ENCODE data around the gene PDGFD.

Gene PDGFD

DNA sequence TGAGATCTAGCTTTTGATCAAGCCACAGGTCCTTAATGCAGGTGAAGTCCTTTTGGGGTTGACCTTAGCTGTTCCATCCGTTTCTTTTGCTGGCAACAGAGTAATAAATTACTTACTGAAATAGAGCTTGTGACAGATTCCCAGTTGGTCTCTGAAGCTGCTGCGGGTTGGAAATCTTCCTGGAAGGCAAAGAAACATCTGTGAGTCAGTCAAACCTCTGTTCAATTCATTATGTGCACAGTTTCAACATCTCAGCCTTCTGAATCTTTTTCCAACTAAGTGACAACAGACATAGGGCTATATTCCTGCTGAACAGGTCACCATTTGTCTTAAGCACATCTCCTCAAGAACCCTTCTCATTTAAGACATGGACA lies 216.4 kb downstream of the PDGFD start:
- no peak for DNase-seq

DNA sequence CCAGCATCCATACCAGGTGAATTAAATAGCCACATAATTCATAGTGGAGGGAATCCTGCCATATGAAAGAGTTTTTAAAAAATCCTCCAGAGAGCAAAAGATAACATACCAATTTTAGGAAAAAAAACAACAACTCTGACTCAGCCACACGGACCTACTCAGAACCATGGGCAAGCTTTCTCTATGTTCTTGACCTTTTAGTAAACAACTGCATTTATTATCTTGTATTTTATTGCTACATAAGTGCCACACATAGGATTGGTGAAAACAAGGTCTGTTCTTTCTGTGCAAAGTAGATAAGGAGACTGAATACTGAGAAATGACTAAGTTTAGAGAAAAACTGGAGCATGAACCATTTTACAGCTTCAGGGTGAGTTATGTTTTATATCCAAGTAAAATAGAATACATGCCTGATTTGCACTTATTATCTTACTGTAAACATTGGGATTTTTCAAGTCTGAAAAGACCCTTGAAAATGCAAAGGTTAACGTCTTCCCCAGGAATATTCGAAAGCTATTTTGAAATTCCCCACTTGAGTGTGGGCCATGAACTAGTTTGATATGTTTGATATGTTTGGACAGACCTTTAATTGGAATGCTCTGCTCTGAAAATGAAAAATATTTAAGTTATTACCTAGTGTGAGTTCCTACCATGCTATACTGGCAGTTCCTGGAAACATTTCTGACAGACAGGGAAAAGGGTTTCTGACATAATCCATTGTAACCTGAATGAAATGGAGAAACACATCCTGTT lies 217.0 kb downstream of the PDGFD start:
- DNase-seq, result no peak

DNA sequence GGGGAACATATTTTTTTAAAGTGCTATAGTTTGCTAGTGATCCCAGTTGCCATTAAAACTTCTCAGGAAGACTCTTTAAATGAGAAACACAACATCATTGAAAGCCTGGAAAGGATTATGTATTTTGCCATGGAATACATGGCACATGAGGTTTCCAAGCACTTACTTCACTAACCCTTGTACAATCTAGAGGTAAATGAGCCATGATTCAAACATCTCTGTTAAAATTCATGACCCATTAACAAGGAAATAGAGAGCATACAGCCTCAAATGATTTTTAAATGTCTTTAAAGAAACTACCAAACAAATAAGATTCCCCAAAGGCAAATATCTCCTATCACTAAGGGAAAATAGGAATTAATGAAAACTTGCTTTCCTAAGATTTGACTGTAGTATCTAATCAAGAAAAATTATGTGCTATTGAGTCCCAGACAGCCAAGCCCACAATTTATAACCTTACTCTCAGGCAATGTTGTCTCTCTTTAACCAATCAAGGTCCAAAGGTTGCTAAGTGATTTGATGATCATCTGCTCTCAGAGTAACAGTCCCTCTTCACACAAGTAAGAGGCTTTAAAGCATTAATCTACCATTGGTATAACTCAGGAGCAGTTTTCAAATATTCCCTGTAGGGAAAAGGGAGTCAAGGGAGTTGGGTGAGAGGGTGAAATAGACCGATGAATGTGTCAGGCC lies 219.6 kb downstream of the PDGFD start:
- DNase-seq, result no peak

DNA sequence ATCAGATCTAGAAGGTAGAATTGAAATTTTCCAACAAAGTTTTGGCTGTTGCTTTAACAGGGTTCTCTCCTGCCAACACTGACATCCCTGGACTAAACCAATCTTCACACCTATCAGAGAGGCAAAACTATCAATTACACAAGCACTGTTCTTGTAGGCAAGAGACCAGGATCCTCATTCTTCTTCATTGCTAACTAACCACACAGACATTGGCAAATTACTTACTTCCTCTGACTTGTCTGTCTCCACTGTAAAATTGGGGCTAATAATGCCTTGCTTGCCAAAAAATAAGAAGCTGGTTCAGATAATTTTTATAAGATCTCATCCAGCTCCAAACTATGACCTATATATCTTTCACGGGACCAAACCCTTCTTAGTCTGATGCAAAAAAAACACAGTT lies 221.3 kb downstream of the PDGFD start:
- no peak for DNase-seq

DNA sequence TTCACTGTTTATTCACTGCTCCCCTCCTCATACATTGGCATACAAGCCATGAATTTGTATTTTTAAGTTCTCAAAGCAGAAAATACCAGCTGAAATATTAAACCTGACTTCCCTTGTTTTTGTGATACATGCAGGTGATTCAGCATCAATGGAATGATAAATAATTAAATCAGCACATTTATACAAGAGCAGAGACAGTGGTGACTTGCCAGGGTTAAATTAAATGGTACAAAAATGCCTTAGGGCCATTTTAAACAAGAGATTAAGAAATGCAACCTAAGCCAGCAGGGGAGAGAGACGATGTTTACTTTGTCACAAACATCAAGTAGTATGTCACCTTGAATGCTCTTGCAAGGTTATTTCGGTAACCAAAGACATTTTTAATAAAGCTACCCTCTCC lies 223.4 kb downstream of the PDGFD start:
- DNase-seq, result no peak

DNA sequence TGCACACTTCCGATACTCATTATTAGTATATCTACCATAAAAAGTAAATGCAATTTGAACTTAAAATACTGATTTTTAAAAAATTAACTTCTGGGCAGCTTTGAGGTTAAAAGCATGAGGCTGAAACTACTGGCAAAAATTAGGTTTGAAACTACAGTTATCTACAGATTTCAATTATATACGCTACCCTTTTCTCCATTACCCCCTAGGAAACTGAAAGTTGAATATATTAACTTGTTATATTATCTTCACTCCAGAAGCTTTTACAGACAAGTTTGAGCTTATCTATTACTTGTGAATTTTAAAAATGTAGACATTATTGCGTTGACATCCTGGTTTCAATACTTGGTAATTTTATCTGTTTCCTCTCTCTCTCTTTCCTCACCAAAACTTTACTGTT lies 224.3 kb downstream of the PDGFD start:
- no peak for DNase-seq

DNA sequence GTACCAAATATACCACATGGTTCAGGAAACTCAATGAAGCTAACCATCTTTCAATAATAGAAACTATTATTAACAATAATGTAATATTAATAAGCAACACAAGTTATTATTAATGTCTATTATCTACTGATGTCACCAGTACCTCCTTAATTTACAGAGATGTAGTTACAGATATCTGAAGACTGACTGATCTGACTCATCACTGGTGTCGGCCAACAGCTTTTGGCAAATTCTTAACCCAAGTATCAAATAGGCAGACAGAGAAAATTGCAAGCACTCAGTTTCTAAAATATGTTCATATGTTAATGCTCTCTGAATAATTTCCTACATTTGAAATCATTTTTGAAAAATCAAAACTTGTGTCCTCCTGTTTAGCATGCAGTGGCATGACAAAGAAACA lies 227.9 kb downstream of the PDGFD start:
- DNase-seq, result no peak

DNA sequence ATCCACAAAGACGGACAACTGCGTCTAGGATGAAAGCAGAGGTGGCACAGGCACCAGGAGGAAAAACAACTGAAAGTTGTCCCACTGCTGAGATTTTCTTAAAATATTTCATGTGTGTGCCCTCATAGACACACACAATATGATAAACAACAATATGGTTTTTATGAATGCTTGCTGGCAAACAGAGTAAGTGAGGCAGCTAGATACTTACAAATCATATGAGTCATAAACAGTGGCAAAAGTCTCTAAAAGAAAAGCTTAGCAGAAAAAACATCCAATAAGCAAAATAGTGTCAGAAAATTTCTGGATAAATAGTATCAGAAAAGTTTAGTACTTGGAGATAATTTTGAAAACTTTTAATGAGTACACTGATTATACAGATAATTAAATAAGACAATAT lies 228.7 kb downstream of the PDGFD start:
- no peak for DNase-seq

DNA sequence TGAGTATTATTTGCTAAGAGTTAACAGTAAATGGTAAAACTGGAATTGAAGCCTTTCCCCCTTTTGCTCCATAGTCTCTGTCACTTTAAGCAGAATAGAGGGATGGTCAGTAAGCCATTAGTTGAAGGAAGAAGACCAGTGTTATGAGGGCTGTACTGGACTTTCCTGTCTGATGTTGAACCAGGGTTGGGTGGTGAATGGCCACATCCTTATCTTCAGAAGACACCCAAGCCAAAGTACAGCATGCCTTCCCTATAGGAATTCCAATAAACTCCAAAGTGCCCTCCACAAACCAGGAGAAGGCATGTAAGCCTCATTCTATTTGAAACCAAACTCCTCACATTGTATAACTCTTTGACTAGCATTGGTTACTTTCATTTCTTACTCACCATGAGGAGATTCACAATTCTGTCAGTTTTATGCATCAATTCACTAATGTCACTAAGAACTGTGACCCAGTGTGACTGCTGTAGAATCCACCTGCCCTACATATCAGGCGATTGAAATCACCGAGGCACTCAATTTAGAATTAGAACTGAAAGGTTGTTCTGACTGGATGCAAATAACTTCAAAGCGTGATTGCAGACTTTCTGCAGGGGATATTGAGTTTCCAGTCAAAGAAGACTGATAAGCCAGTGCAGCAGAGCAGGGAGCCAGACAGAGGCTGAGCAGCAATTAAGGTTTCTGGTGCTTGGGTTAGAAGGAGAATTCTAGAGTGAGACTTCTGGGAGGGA lies 234.6 kb downstream of the PDGFD start:
- DNase-seq, result no peak

DNA sequence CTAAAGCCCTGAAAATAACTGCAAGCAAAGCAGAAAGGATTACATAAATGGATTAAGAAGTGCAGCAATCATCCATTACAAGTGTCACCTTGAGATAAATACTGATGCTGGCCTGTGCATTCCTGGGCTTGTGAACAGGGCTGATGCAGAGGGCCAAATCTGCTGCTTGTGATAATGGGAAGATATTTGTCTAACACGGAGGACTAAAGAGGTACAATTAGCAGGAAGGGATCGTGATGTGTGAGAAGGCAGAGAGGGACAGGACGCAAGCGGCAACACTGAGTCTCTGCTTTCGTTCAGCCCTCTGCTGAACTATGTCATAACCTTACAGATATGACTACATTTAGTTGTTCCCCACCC lies 235.2 kb downstream of the PDGFD start:
- no peak for DNase-seq

DNA sequence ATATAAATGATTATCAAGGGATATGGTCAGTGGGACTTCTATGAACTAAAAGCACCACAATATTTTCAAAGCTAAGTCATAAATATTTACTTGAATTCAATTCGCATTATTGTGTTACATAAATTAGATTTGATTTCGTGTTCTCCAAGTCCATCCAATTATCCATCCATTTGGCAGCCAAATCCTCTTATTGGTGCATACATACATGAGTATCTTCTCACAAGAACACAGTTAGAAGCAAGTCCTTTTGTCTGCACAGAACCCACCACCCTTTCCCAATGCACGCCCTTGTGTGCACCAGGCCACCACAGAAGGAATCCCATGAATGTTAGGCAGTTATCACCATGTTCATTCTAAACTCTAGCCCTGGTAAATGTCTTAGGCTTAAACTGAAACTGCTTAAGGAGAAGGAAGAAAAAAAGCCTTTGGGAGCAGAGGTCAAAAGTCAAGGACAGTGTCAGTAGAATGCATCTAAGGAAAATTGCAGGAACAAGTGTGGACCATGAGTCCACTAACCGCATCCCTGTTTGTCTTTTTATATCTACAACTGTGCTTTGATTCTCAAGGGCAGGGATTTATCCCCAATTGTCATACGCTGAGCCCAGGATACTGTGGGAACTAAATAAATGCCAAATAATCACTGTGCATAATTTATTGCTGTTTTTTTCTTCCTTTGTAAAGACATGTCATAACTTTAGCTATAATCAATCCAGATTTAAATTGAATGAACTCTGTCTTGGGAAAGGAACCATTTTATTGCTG lies 235.7 kb downstream of the PDGFD start:
- no peak for DNase-seq

DNA sequence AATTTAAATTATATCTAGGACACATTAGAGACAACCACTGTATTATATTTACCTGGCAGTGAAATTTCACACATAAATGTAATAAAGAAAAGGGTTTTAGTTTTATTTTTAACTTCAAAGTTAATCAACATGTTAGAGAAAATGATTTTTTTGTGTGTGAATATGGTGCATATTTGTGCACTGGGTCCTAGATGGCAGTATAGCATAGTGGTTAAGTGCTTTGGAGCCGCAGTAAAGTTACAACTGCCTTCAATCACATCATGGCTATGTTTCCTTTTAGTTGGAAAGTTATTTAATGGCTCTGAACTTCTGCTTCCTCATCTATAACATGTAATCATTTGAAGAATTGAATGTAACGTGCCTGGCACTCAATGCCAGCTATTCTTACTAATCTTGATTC lies 236.4 kb downstream of the PDGFD start:
- DNase-seq, result no peak

DNA sequence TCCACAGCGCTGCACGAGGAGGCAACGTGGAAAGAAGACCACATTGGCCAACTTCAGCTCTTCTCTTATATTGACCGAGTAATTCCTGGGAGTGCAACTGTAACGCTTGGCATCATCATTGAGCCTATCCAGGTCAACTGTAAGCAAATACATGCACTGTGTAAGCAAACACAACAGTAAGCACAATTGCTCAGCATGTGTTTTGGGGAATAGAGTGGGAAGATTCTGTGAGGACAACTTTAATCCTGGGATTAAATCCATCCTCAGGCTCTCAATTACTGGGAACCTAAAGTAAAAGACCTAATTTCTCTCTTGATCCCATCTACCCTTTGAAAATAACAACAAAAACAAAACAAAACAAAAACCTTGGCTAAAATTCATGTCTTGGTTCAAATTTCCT lies 237.0 kb downstream of the PDGFD start:
- DNase-seq, result no peak

DNA sequence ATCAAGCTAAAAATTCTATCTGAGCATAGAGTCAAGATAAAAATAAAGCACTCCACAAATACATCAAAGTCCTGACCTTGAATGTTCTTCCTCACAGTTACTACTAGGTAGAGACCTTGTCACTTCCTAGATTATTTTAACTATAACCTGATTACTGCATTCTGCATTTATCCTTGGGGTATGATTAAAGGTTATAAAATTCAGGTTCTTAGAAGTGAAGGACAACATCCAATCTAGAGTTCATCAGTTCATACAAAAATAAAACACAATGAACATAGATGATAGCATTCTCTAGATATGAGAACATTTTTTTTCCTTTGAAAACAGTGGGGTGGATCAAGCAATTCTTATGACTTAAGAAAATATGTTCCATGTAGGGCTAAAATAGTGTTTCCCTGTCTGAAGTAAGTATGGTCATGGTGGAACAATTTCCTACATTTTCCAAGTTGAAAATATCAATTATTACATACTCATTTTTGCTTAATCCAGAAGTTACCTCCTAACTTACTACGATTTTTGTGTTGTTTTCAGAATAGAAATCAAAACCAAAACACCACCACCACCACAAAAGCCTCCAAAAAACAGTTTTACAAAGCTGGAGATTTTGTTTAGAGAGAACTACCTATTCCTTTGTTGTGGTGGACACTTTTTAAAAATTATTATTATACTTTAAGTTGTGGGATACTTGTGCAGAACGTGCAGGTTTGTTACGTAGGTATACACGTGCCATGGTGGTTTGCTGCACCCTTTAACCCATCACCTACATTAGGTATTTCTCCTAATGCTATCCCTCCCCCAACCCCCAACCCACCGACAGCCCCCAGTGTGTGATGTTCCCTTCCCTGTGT lies 239.6 kb downstream of the PDGFD start:
- DNase-seq, result peak; percentile 14

DNA sequence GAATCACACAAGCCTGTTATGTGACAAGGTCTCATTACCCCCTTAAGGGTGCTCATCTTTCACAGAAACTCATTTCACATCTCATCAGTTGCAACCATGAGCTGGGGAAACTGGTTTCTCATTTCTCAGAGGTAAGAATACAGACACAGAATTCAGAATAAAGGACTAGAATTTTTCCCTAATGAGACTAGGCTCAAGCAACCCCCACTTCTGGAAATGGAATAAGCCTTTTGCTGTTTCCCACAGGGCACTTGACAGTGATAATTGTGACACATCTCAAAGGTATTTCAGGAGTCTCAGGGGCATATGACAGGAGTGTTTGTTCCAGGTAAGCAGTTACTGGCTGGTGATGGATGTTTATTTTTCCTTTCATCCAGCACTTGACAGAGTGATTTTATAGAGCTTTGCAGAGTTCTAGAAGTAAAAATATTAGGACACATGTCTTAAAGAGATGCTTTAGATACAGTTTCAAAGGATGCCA lies 240.5 kb downstream of the PDGFD start:
- peak; percentile 51 for DNase-seq

DNA sequence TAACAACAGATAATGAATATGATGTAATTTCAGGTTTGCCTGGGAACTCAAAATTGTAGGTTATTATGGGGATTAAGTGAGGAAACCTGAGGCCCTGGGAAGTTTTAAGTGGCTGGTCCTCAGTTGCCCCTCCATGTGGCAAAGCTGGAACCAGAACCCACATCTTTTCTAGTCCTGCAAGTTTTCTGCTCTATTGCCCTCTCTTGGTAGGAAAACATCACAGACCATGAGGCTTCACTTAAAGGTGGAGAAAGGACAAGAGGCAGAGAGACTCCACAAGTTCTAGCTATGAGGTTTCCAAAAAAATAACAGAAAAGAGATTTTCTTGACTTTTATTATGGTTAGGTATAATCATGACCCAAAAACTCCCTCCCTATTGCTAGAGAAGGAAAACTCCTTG lies 243.0 kb downstream of the PDGFD start:
- no peak for DNase-seq

DNA sequence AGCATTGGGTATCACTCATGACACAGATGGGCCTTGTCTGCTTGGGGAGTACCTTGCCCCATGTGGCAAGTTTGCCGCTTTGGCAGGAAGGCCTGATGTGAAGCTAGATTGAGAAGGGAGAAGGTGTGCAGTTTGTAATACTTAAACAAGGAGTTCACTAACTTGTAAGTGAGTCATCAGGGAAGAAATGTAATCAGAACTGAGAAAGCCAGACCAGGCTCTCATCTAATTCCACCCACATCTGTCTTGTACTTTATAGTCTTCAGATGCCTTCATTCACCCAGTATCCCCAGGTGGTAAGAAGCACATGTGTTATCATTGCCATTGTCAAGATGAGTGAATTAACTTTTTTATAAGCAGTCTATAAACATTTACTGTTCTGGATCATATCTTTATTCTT lies 243.5 kb downstream of the PDGFD start:
- peak; percentile 55 for DNase-seq

DNA sequence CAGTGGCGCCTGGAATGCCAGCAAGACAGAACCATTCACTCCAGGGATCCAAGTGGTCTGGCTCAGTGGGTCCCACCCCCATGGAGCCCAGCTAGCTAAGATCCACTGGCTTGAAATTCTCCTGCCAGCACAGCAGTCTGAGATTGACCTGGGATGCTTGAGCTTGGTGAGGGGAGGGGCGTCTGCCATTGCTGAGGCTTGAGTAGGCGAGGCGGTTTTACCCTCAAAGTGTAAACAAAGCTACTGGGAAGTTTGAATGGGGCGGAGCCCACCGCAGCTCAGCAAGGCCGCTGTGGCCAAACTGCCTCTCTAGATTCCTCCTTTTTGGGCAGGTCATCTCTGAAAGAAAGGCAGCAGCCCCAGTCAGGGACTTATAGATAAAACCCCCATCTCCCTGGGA lies 253.2 kb downstream of the PDGFD start:
- DNase-seq, result no peak

DNA sequence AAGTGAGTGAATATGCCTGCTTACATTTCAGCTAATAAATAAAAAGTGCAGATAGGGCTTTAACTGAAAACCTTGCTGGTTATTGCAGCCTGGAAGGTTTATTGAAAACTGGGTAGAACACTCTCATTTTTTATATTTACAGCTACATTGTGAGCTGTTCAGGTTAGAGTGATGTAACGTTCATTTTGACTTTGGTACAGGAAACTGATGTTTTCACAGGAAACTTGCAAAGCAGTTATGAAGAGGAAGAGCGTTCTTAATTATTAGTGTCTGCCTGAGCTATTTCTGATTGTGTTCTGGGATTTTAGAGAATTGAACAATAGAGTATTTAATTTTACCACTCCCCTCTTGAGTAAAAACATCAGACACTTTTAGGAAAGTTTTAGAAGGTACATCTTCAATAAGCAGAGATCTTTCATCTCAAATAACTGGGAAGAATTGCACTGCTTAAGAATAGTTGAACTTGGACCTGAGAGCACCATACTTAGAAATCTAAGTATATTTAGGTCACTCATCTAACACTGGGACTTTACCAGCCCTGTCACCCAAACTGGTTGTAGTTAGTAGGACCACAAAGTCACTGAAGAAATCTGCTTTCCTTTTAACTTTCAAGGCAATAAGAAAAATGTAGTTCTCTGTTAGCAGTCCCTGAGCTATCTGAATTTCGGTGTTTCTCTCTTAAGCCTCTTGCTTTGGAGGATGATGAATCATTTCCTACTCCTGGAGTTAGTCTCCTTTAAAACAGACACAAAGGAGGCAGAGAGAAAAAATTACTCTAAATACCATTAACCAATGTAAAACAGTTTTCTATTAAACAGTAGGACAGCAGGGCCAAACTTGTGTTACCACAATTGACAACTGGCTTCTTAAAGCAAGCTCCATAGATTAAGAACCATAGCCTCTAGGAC lies 256.1 kb downstream of the PDGFD start:
- DNase-seq, result no peak

DNA sequence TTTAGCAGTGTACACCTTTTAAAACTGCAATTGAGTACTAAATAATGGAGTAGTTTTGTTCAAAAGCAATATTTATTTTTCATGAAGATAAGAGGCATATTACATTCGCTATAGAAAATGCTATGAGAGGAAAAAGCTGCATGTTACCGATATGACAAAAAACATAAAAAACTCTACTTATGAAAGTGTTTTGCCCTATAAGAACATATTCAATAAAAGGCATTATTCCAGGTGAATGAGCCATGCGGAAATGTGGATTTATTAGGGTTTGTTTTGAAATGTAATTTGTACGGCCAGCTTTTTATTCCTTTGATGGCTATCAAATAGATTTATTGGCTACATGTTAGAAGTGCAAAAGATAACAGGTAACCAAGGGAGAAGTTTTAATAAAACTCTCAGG lies 256.8 kb downstream of the PDGFD start:
- no peak for DNase-seq

DNA sequence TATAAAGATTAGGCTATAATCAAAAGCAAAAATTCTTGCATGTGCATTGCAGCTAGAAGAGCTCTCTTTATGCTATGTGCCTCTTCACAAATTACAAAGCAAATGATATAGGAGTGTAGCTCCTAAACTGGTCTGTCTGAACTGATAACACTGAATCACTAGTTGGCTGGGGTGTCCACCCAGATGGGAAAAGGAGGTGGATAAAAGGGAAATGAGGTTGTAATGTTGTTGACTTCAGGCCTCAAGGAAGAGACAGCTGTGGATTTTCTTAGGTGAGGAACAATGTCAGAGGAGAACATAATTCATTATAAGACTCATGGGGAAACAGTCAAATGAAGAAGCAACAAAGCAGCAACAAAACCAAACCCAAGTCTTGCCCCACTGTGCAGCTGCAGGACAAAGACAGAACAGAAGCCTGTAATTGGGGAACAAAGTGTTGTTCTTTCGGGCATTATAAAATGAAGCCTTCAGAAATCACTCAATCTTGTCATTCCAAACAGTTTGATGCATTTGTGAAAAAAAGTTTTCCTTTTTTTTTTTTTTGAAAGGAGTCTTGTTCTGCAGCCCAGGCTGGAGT lies 257.6 kb downstream of the PDGFD start:
- no peak for DNase-seq

All from NCI-H226 (cell line).